Stimulated activated memory B cell treated with anti-CD40 and anti-IgM and Interleukin-4, amounts not matched to agents 10 μg/mL and 1 μg/mL and 100 μg/mL, for 72 hours (primary cell): ENCODE data around the gene VPS13D.
"Not testable (repeated sequence)": the region's sequence is repeated elsewhere in the genome, so short reads cannot be mapped to it uniquely, and the experiment has no call there.

Experiments used
- ATAC-seq: fragments of 150-1000 bp; cut with Tn5 transposase; 2 replicates; pipeline ENCODE4 v1.10.0; 2021
- H3K27ac Mint-ChIP-seq: one replicate; pipeline ENCODE4 v1.8.0; 2022; ENCODE audit warnings: mild to moderate bottlenecking, mixed read lengths
- H3K27me3 Mint-ChIP-seq: one replicate; pipeline ENCODE4 v1.8.0; 2022; ENCODE audit warnings: mixed read lengths
- H3K36me3 Mint-ChIP-seq: one replicate; pipeline ENCODE4 v1.8.0; 2022; ENCODE audit warnings: mixed read lengths
- H3K4me1 Mint-ChIP-seq: one replicate; pipeline ENCODE4 v1.8.0; 2022; ENCODE audit warnings: mixed read lengths
- H3K4me3 Mint-ChIP-seq: one replicate; pipeline ENCODE4 v1.8.0; 2022; ENCODE audit warnings: mild to moderate bottlenecking, moderate library complexity, mixed read lengths
- H3K9me3 Mint-ChIP-seq: one replicate; pipeline ENCODE4 v1.8.0; 2022; ENCODE audit warnings: mixed read lengths

VPS13D gene

GRCh38 chr1:12522780-12523179, 292.9 kb downstream of the VPS13D start:
- peaks cover 15% of the 10 kb centered on the region for H3K4me1 Mint-ChIP-seq
- H3K36me3 Mint-ChIP-seq, ATAC-seq, H3K9me3 Mint-ChIP-seq, H3K4me3 Mint-ChIP-seq, H3K27ac Mint-ChIP-seq, H3K27me3 Mint-ChIP-seq: not testable (repeated sequence)

DNA sequence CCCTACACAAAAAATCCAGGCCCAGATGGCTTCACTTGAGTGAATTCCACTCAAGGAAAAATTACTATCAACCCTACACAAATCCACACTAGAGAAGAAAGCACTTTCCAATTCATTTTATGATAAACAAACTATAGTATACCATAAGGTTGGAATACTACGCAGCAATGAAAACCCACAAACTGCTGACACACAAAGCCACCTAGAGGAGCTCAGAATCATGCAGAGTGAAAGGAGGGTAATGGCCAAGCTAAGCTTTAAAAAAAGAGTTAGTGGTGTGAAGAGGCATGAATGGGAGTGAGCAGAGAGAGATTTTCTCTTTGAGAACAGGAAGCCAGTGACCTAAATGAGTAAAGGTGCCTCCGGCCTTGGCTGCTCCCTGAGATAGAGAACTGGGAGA, 294.4 kb downstream of the VPS13D start:
- Mint-ChIP-seq H3K27me3 (peaks cover 8% of the 10 kb centered on the region), H3K36me3 (peaks cover 6% of the 10 kb centered on the region), H3K4me1 (peaks cover 6% of the 10 kb centered on the region)

GRCh38 chr1:12525311-12526181, 295.7 kb downstream of the VPS13D start:
- Mint-ChIP-seq H3K4me3 (no peak overlapping the region), H3K9me3 (no peaks in the 10 kb centered on the region), H3K27ac (no peak overlapping the region), H3K36me3 (no peaks in the 10 kb centered on the region), H3K27me3 (no peaks in the 10 kb centered on the region), H3K4me1 (no peaks in the 10 kb centered on the region)
- ATAC-seq = no peak

More for the DNA sequence above, 294.4 kb downstream of the VPS13D start:
- Mint-ChIP-seq H3K9me3 (peaks cover 6% of the 10 kb centered on the region), H3K4me3 (no peak overlapping the region), H3K27ac (no peak overlapping the region)
- no peak for ATAC-seq

DNA sequence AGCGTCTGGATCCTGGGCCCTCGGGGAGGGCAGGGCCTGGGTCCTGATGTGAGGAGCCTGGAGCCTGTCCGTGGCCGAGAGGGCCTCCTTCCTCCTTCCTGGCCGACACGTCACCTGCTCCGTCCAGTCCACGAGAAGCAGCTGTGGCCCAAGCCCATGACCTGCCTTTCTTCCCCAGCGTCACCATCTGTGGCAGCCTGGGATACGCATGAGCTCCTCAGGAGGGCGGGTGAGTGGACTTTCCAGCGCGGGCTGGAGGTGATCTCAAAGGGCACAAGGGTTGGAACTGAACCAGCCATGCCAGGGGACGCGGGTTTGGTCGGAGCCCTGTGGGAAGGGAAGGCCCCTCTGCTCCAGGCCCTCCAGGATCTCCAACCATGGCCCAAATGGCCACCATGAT, 297.7 kb downstream of the VPS13D start:
- H3K4me3 Mint-ChIP-seq = no peak overlapping the region
- ATAC-seq = no peak
- H3K27ac Mint-ChIP-seq = no peak overlapping the region
- H3K36me3 Mint-ChIP-seq = no peaks in the 10 kb centered on the region
- H3K4me1 Mint-ChIP-seq = no peaks in the 10 kb centered on the region
- no peaks in the 10 kb centered on the region for H3K27me3 Mint-ChIP-seq
- H3K9me3 Mint-ChIP-seq = no peaks in the 10 kb centered on the region

- no peaks in the 10 kb centered on the region for H3K27me3 Mint-ChIP-seq
- no peak for ATAC-seq
- no peak overlapping the region for H3K27ac Mint-ChIP-seq
- no peak overlapping the region for H3K4me3 Mint-ChIP-seq
- no peaks in the 10 kb centered on the region for H3K36me3 Mint-ChIP-seq
- H3K4me1 Mint-ChIP-seq = no peaks in the 10 kb centered on the region
- H3K9me3 Mint-ChIP-seq = no peaks in the 10 kb centered on the region
Observed at GRCh38 chr1:12528021-12528852, 298.4 kb downstream of the VPS13D start.

GRCh38 chr1:12529640-12530174, 299.9 kb downstream of the VPS13D start:
- no peaks in the 10 kb centered on the region for H3K9me3 Mint-ChIP-seq
- H3K27me3 Mint-ChIP-seq = no peaks in the 10 kb centered on the region
- no peak for ATAC-seq
- no peaks in the 10 kb centered on the region for H3K4me1 Mint-ChIP-seq
- no peaks in the 10 kb centered on the region for H3K36me3 Mint-ChIP-seq
- no peak overlapping the region for H3K27ac Mint-ChIP-seq
- no peak overlapping the region for H3K4me3 Mint-ChIP-seq

DNA sequence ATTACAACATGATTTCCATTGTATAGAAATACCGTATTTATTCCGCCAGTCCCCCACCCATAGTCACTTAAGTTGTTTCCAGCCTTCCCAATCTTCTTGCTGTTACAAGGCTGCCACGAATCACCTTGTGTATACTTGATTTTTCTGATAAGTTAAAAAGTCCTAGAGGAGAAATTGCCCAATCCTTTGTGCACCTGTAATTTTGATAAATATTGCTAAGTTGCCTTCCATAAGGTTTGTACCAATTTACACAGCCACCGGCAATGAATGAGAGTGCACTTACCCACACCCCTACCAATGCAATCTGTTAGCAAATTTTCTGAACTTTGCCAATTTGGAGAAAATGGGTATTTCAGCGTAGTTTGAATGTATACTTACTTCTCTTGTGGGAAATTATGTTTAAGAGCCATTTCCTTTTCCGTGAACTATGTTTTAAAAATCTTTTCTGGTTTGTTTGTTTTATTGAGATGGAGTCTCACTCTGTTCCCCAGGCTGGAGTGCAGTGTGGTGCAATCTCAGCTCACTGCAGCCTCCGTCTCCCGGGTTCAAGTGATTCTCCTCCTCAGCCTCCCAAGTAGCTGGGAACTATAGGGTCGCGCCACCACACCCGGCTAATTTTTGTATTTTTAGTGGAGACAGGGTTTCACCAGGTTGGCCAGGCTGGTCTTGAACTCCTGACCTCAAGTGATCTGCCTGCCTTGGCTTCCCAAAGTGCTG, 300.8 kb downstream of the VPS13D start:
- no peaks in the 10 kb centered on the region for H3K27me3 Mint-ChIP-seq
- H3K9me3 Mint-ChIP-seq = peaks cover 5% of the 10 kb centered on the region
- H3K36me3 Mint-ChIP-seq = peaks cover 5% of the 10 kb centered on the region
- ATAC-seq = no peak
- no peak overlapping the region for H3K27ac Mint-ChIP-seq
- no peak overlapping the region for H3K4me3 Mint-ChIP-seq
- no peaks in the 10 kb centered on the region for H3K4me1 Mint-ChIP-seq

- no peak for ATAC-seq
- Mint-ChIP-seq H3K9me3 (peaks cover 7% of the 10 kb centered on the region), H3K4me1 (no peaks in the 10 kb centered on the region), H3K27me3 (no peaks in the 10 kb centered on the region), H3K36me3 (peaks cover 7% of the 10 kb centered on the region), H3K4me3 (no peak overlapping the region), H3K27ac (no peak overlapping the region)
Observed at GRCh38 chr1:12531179-12531499, 301.3 kb downstream of the VPS13D start.

DNA sequence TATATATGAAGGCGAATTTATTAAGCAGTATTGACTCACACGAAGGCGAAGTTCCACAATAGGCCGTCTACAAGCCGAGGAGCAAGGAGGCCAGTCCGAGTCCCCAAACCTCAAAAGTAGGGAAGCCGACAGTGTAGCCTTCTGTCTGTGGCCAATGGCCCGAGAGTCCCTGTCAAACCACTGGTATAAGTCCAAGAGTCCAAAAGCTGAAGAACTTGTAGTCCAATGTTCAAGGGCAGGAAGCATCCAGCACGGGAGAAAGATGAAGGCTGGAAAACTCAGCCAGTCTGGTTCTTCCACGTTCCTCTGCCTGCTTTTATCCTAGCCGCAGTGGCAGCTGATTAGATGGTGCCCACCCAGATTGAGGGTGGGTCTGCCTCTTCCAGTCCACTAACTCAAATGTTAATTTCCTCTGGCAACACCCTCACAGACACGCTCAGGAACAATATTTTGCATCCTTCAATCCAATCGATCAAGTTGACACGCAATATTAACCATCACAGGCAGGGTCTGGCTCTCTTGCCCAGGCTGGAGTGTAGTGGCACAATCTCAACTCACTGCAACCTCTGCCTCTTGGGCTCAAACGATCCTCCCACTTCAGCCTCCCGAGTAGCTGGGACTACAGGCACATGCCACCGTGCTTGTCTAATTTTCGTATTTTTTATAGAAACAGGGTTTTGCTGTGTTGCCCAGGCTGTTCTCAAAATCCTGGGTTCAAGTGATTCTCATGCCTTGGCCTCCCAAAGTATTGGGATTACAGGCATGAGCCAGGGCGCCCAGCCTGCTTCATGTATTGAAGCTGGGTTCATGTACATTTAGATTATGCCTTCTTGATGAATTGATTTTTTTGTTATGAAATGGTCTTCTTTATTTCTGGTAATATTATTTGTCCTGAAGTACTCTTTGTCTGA, 302.8 kb downstream of the VPS13D start:
- H3K36me3 Mint-ChIP-seq = peaks cover 21% of the 10 kb centered on the region
- no peak overlapping the region for H3K27ac Mint-ChIP-seq
- H3K27me3 Mint-ChIP-seq = no peaks in the 10 kb centered on the region
- ATAC-seq = no peak
- H3K9me3 Mint-ChIP-seq = peaks cover 18% of the 10 kb centered on the region
- no peak overlapping the region for H3K4me3 Mint-ChIP-seq
- no peaks in the 10 kb centered on the region for H3K4me1 Mint-ChIP-seq

DNA sequence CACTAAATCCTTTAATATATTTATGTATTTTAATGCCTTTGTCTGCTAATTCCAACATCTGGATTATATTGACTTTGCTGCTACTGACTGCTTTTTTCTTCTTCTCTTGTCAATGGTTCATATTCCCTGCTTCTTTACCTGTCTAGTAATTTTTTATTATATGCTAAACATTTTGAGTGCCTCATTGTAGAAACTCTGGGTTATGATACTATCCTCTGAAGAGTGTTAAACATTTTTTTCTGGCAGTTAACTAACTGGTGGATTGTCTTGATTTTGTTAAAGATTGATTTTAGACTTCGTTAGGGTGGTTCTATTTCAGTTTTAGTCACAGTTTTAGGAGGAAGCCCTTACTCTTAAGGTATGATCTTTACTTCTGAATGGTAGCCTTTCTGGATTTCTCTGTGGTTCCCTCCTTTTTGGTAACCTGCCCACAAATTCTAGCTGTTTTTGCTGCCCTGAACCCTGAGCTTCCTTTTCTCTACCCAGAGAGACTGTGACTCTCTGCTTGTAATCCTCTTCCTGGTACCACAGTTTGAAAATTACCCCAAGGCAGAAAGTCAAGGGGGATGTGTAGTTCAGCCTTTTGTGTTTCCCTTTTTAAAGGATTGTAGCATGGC, 306.3 kb downstream of the VPS13D start:
- Mint-ChIP-seq H3K4me3 (no peak overlapping the region), H3K9me3 (peaks cover 19% of the 10 kb centered on the region), H3K4me1 (no peaks in the 10 kb centered on the region), H3K36me3 (peaks cover 24% of the 10 kb centered on the region), H3K27me3 (no peaks in the 10 kb centered on the region), H3K27ac (no peak overlapping the region)
- no peak for ATAC-seq

DNA sequence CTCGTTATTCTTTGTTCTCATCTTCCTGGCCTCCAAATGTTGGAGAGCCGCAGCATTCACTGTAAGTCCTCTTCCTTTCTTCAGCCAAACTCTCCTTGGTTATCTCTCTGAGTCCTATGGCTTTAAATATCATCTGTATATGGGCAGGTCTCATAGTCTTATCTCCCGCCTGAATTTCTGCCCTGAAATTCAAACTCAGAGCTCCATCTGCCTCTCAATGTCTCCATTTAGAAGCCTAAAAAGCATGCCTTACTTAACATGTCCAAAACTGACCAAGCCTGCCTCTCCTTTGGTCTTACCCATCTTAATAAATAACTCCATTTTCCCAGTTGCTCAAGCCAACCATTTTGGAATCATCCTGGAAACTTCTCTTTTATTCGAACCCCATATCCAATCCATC, 307.5 kb downstream of the VPS13D start:
- peaks cover 19% of the 10 kb centered on the region for H3K9me3 Mint-ChIP-seq

DNA sequence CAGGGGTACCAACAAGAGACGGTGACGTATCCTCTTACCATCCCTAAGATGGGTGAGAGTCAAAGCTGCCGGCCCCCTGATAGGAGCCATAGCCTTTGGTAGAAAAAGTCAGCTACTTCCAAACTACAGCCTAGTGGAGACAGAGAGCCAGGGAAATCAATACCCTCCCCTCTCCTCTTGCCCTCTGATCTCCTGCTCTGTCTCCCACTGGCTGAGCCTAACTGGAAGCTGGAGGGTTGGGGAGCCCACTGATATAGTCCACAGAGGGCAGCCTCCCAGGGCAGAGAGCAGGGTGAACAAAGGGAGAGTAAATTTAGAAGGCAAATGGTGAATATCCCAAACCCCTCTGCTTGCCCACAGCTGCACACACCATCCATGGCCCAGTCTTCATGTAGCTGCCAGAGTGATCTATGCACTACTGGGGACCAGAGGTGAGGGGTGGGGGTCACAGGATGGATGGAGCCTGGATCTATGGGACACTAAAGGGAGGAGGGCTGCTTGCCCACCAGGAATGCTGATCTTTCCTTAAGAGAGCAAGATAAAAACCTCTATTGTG, 308.2 kb downstream of the VPS13D start:
- H3K36me3 Mint-ChIP-seq = peaks cover 24% of the 10 kb centered on the region
- no peak for ATAC-seq
- no peak overlapping the region for H3K27ac Mint-ChIP-seq

More for the DNA sequence above, 307.5 kb downstream of the VPS13D start:
- H3K4me3 Mint-ChIP-seq = no peak overlapping the region
- peaks cover 7% of the 10 kb centered on the region for H3K27me3 Mint-ChIP-seq
- H3K36me3 Mint-ChIP-seq = peaks cover 24% of the 10 kb centered on the region
- H3K27ac Mint-ChIP-seq = no peak overlapping the region
- H3K4me1 Mint-ChIP-seq = no peaks in the 10 kb centered on the region
- no peak for ATAC-seq

DNA sequence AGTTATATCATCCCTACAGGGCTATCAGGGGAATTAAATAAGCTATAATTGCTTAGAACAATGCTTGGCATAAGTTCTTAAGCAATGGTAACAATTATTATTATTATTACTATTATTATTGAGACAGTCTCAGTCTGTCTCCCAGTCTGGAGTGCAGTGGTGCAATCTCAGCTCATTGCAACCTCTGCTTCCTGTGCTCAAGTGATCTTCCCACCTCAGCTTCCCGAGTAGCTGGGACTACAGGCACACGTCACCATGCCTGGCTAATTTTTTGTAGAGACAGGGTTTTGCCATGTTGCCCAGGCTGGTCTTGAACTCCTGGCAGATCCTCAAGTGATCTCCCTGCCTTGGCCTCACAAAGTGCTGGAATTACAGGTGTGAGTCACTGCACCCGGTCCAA, 308.7 kb downstream of the VPS13D start:
- H3K4me3 Mint-ChIP-seq, H3K4me1 Mint-ChIP-seq, ATAC-seq, H3K27ac Mint-ChIP-seq: not testable (repeated sequence)
- Mint-ChIP-seq H3K36me3 (peaks cover 24% of the 10 kb centered on the region), H3K27me3 (peaks cover 11% of the 10 kb centered on the region), H3K9me3 (peaks cover 19% of the 10 kb centered on the region)

More for the DNA sequence above, 308.2 kb downstream of the VPS13D start:
- no peak overlapping the region for H3K4me3 Mint-ChIP-seq
- H3K9me3 Mint-ChIP-seq = peaks cover 19% of the 10 kb centered on the region
- H3K4me1 Mint-ChIP-seq = no peaks in the 10 kb centered on the region
- peaks cover 11% of the 10 kb centered on the region for H3K27me3 Mint-ChIP-seq

DNA sequence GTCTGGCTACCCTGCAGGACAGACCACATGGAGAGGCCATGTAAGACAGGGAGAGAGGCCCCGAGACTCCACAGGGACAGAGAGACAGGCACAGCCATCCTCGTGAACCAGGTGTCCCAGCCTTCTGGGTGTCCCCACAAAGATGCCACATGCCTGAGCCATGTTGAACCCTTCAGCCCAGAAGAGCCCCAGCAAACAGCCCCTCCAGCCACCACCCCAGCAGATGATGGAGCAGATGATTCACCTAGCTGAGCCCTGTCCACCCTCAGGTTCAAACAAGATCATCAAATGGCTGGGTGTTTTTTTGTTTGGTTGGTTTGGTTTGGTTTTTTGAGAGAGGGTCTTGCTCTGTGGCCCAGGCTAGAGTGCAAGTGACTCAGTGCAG, 309.5 kb downstream of the VPS13D start:
- Mint-ChIP-seq H3K36me3 (peaks cover 24% of the 10 kb centered on the region), H3K4me3 (no peak overlapping the region), H3K27ac (no peak overlapping the region), H3K27me3 (peaks cover 11% of the 10 kb centered on the region), H3K9me3 (peaks cover 19% of the 10 kb centered on the region), H3K4me1 (no peaks in the 10 kb centered on the region)
- no peak for ATAC-seq
